ENCODE measurements around the gene CCDC112.

GRCh38 chr5:115345344-115345743, 48.9 kb upstream of the CCDC112 start:
- no peak for TF ChIP-seq CTCF (IDR thresholded peaks at IDR 0.05)
- TF ChIP-seq POLR2AphosphoS5 (IDR thresholded peaks at IDR 0.05), result no peak

Measured in gastroesophageal sphincter (tissue), 3 donors.